NT2/D1 (cell line): Measurements from ENCODE around the gene FRMD5.

ENCODE experiments used
- SUZ12 ChIP-seq: IDR thresholded peaks from 2 replicates; pipeline ENCODE4 v1.6.1; 2011; ENCODE audit not compliant: insufficient read length, insufficient read depth; ENCODE audit errors: extremely low read depth
- YY1 ChIP-seq: IDR thresholded peaks from 2 replicates; pipeline ENCODE4 v1.6.1; 2011; ENCODE audit not compliant: insufficient read length, insufficient read depth
- ZNF274 ChIP-seq: IDR thresholded peaks from 2 replicates; pipeline ENCODE4 v1.6.1; 2011; ENCODE audit warnings: mild to moderate bottlenecking, low read depth, low read length

DNA sequence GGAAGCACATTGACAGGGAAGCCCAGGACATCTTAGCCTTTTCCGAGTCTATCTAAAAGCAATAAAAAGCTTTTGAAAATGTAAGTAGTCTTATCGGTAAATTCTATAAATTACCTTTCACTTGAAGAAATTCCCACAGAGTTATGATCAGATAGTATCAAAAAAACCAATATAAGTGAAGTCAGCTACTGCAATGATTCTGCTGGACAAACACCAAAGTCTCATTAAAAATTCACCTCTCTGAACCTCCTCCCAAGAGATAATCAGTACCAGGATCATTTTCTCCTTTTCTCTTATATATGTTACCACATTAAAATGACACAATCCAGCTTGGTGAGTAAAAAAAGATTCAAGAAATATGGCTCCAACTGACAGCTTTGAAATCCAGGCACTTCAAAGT is 69.2 kb downstream of the FRMD5 start:
- TF ChIP-seq YY1 (no peak), ZNF274 (no peak), SUZ12 (no peak)
